PC-3 (cell line): Measurements from ENCODE around the gene MAN2B1. TPM values are rescaled to one million over a fixed set of nuclear protein-coding genes. Genes with fewer than 3 reads are reported as not detected.
"Not testable (repeated sequence)": the region's sequence is repeated elsewhere in the genome, so short reads cannot be mapped to it uniquely, and the experiment has no call there.

Experiments used
- ATAC-seq: fragments of 200-7000 bp; cut with Tn5 transposase; 2 replicates; pipeline ENCODE4 v1.9.1; 2020; ENCODE audit warnings: mild to moderate bottlenecking, moderate library complexity
- BruUV-seq: library from RNA; stranded (reverse); fragments of 400-500 nt; replicated peaks from 2 replicates; lab custom pipeline; 2021; lab: Mats Ljungman, UMichigan
- CTCF ChIA-PET: fragments of 300-600 bp; sonication (Branson Sonifier 250); formaldehyde crosslinking; loops from one replicate; lab custom pipeline; 2022; ENCODE audit warnings: antibody characterized with exemption; lab: Charles Lee
- POLR2A ChIA-PET: fragments of 300-600 bp; sonication (Branson Sonifier 250); formaldehyde crosslinking; loops from one replicate; lab custom pipeline; 2022; ENCODE audit warnings: antibody characterized with exemption; ENCODE audit not compliant: unreplicated experiment; lab: Charles Lee
- DNase-seq: peaks from one replicate; pipeline ENCODE4 v3.0.0-alpha.2; 2015
- H2AFZ ChIP-seq: fragments of 300-600 bp; sonication (generic); 2 replicates; pipeline ENCODE4 v1.6.0; 2016; ENCODE audit warnings: antibody characterized with exemption, low read length
- H3F3A ChIP-seq: fragments of 300-600 bp; sonication (generic); one replicate; pipeline ENCODE4 v1.6.0; 2017; ENCODE audit warnings: antibody characterized with exemption, low read length, control low read depth, mild to moderate bottlenecking; ENCODE audit not compliant: unreplicated experiment
- H3K27ac ChIP-seq: fragments of 300-600 bp; sonication (generic); 2 replicates; pipeline ENCODE4 v1.5.1; 2016; ENCODE audit warnings: mild to moderate bottlenecking, low read length
- H3K27me3 ChIP-seq: fragments of 300-600 bp; sonication (generic); 2 replicates; pipeline ENCODE4 v1.6.1; 2016; ENCODE audit warnings: low read length, mixed read lengths
- H3K36me3 ChIP-seq: fragments of 300-600 bp; sonication (generic); 2 replicates; pipeline ENCODE4 v1.6.1; 2016; ENCODE audit warnings: low read depth, mixed run types, low read length, mixed read lengths
- H3K4me1 ChIP-seq: fragments of 300-600 bp; sonication (generic); 2 replicates; pipeline ENCODE4 v1.5.1; 2016; ENCODE audit warnings: low read length; ENCODE audit not compliant: insufficient read depth
- H3K4me2 ChIP-seq: fragments of 300-600 bp; sonication (generic); 2 replicates; pipeline ENCODE4 v1.6.0; 2016; ENCODE audit warnings: low read length
- H3K4me3 ChIP-seq: fragments of 300-600 bp; sonication (generic); 2 replicates; pipeline ENCODE4 v1.5.1; 2016; ENCODE audit warnings: mild to moderate bottlenecking, low read length, mixed read lengths
- H3K79me2 ChIP-seq: fragments of 300-600 bp; sonication (generic); 2 replicates; pipeline ENCODE4 v1.6.1; 2017; ENCODE audit warnings: low read length, mixed read lengths
- H3K9ac ChIP-seq: fragments of 300-600 bp; sonication (generic); 2 replicates; pipeline ENCODE4 v1.6.0; 2016; ENCODE audit warnings: mild to moderate bottlenecking, low read length
- H3K9me2 ChIP-seq: fragments of 300-600 bp; sonication (generic); replicated peaks from 2 replicates; pipeline ENCODE4 v1.6.1; 2016; ENCODE audit warnings: mixed run types, low read length, mixed read lengths
- H3K9me3 ChIP-seq: fragments of 300-600 bp; sonication (generic); 2 replicates; pipeline ENCODE4 v1.6.1; 2016; ENCODE audit warnings: low read length, mixed read lengths
- H4K20me1 ChIP-seq: fragments of 300-600 bp; sonication (generic); 2 replicates; pipeline ENCODE4 v1.6.1; 2016; ENCODE audit warnings: low read length, mixed read lengths
- EZH2 ChIP-seq: fragments of 300-600 bp; sonication (generic); IDR thresholded peaks from one replicate; pipeline ENCODE4 v1.6.1; 2017; ENCODE audit warnings: antibody characterized with exemption, mild to moderate bottlenecking, low read length; ENCODE audit not compliant: unreplicated experiment
- EZH2phosphoT487 ChIP-seq: fragments of 300-600 bp; sonication (generic); IDR thresholded peaks from 2 replicates; pipeline ENCODE4 v1.6.1; 2018; ENCODE audit warnings: mild to moderate bottlenecking, antibody characterized with exemption, low read length, borderline replicate concordance
- intact Hi-C: fragments of 100-400 bp; cut with micrococcal nuclease; formaldehyde crosslinking; loops from 2 replicates; pipeline ENCODE4 v1.9.0; 2023
- total RNA-seq: library from RNA; depleted of rRNA; stranded (reverse); fragments of >200 nt; gene quantifications from 2 replicates; pipeline ENCODE4 v1.2.3, GENCODE V29; 2014
- TF ChIP-seq, protein P1 (sequence below): fragments of 300-600 bp; sonication (generic); conservative IDR thresholded peaks from 2 replicates; pipeline ENCODE4 v1.5.1; 2017; ENCODE audit warnings: antibody characterized with exemption, low read depth, mild to moderate bottlenecking, low read length

MAN2B1 gene
- total RNA-seq, 1 experiment from 2014 or later = 67.5 TPM

DNA sequence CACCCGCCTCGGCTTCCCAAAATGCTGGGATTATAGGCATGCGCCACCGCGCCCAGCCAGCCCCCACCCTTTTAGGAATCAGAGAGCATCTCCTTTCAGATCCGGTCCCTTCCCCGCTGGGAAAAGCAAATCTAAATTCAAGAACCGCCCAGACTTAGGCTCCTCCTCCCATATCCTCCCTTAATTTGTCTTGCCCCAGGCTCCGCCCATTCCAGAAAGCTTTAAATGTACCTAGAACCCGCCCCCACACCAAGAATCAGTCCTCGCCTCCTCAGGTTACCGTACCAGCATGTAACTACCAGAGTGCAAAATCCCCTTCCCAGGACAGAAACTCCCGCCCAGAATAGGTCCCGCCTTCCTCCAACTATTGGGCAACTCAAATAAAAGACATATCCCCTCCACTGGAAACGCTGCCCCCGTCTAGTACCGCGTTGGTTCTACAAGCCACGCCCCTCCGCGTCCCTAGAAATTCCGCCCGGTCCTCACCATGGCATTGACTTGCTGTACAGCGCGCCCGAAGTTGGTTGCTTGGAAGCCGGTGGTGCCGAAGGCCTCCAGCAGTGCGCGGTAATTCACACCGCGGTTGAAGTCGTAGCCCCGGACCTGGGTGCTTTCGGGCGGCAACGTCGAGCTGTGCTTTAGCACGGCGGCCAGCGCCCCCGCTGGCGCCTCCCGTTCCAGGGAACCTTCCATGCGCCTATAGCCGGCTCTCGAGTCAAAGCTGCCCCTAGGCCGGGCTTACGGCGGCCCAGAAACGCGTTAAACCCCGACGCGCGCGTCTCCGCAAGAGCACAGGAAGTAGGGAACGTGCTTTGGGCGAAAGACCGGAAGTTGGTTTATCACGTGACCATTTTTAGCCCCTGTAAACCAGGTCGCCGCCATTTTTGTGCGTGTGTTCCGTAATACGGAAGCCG lies 14.8 kb upstream of the MAN2B1 start, which contains the start of gene DHPS:
Gene DHPS, minus strand, starts transcription at position 807 of the 914 bp plus-strand sequence. Its CDS starts 114 bp downstream, at position 693.
- no peaks in the 10 kb centered on the region for H3K9me3 ChIP-seq
- H3K4me2 ChIP-seq = peak within 1 kb of the TSS; percentile 94
- peak within 1 kb of the TSS; percentile 90 for H2AFZ ChIP-seq
- H3K27ac ChIP-seq = peak within 1 kb of the TSS; percentile 96
- peak within 1 kb of the TSS; percentile 95 for H3K9ac ChIP-seq
- TSS peak; percentile 86 for BruUV-seq
- H3K79me2 ChIP-seq = peaks cover 14% of the 10 kb centered on the region
- DNase-seq (peak; percentile 99), ATAC-seq (peak; percentile 84)
- no peaks in the 10 kb centered on the region for H4K20me1 ChIP-seq
- ChIA-PET POLR2A (interaction anchor here (0.6 to 0.8 kb wide), 3 partner anchors 13 to 65 kb away, joined by 4 to 6 read pairs (median 5); no protein-coding TSS in a partner anchor), CTCF (no interaction called here)
- TF ChIP-seq EZH2 = no peak
- TF ChIP-seq, protein P1, sequence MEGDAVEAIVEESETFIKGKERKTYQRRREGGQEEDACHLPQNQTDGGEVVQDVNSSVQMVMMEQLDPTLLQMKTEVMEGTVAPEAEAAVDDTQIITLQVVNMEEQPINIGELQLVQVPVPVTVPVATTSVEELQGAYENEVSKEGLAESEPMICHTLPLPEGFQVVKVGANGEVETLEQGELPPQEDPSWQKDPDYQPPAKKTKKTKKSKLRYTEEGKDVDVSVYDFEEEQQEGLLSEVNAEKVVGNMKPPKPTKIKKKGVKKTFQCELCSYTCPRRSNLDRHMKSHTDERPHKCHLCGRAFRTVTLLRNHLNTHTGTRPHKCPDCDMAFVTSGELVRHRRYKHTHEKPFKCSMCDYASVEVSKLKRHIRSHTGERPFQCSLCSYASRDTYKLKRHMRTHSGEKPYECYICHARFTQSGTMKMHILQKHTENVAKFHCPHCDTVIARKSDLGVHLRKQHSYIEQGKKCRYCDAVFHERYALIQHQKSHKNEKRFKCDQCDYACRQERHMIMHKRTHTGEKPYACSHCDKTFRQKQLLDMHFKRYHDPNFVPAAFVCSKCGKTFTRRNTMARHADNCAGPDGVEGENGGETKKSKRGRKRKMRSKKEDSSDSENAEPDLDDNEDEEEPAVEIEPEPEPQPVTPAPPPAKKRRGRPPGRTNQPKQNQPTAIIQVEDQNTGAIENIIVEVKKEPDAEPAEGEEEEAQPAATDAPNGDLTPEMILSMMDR = no peak
- no peak for TF ChIP-seq EZH2phosphoT487
- H3K27me3 ChIP-seq = no peaks in the 10 kb centered on the region
- intact Hi-C loops = loop anchor here (1.0 kb wide), 1 partner anchor 56 kb away; the partner anchor contains the start of gene GET3
- no peaks in the 10 kb centered on the region for H3K9me2 ChIP-seq
- H3K4me1 ChIP-seq = no peaks in the 10 kb centered on the region
- H3K4me3 ChIP-seq = peak within 1 kb of the TSS; percentile 80
- H3K36me3 ChIP-seq = peaks cover 25% of the 10 kb centered on the region
- H3F3A ChIP-seq = no peaks in the 10 kb centered on the region

DNA sequence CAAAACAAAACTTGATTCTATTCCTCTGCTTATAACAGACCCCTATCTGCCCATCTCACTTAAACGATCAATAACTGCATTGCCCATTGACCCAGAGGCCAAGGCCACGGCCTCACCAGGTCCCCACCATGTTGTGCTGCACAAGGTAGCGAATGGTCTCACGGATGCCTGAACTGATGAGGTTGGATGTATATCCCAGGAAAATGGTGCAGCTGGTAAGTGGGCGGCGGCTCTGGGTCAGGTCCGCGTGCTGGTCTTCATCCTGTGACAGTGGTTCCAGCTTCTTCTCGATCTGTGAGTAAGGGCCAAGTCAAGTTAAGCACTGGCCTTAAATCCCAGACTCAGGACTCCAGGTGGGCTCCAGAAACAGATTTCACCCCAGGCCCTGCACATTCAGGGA lies 13.5 kb upstream of the MAN2B1 start:
- BruUV-seq = no TSS peak
- TF ChIP-seq, protein P1 = no peak
- no peak for TF ChIP-seq EZH2phosphoT487
- no peak for TF ChIP-seq EZH2
- ChIA-PET CTCF (no interaction called here), POLR2A (no interaction called here)
- H3K36me3 ChIP-seq = peaks cover 34% of the 10 kb centered on the region
- no peak overlapping the region for H3K9ac ChIP-seq
- H3K9me2 ChIP-seq = no peaks in the 10 kb centered on the region
- H3K79me2 ChIP-seq = peaks cover 20% of the 10 kb centered on the region
- DNase-seq (no peak), ATAC-seq (no peak)
- no peaks in the 10 kb centered on the region for H3F3A ChIP-seq
- no peaks in the 10 kb centered on the region for H3K9me3 ChIP-seq
- H3K27ac ChIP-seq = no peak overlapping the region
- peak overlapping the region; percentile 64 for H3K4me2 ChIP-seq
- H2AFZ ChIP-seq = no peak overlapping the region
- intact Hi-C loops = no loop called here
- H3K4me3 ChIP-seq = no peak overlapping the region
- H3K4me1 ChIP-seq = no peaks in the 10 kb centered on the region
- no peaks in the 10 kb centered on the region for H3K27me3 ChIP-seq
- H4K20me1 ChIP-seq = peaks cover 6% of the 10 kb centered on the region; the same call in 1 of the 2 replicates

DNA sequence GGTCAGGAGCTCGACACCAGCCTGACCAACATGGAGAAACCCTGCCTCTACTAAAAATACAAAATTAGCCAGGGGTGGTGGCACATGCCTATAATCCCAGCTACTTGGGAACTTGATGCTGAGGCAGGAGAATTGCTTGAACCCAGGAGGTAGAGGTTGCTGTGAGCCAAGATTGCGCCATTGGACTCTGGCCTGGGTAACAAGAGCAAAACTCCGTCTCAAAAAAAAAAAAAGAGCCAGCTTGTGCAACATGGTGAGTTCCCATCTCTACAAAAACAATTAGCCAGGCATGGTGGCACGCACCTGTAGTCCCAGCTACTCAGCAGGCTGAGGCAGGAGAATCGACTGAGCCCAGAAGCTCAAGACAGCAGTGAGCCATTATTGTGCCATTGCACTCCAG lies 11.5 kb upstream of the MAN2B1 start:
- H3F3A ChIP-seq, DNase-seq, CTCF ChIA-PET, intact Hi-C loops, ATAC-seq, H3K9me3 ChIP-seq, BruUV-seq, H3K4me2 ChIP-seq, H3K4me1 ChIP-seq, H4K20me1 ChIP-seq, H3K27ac ChIP-seq, H3K4me3 ChIP-seq, H3K27me3 ChIP-seq, H3K9ac ChIP-seq, H2AFZ ChIP-seq, H3K9me2 ChIP-seq: not testable (repeated sequence)
- POLR2A ChIA-PET = interaction anchor here (0.5 kb wide), 1 partner anchor 68 kb away, joined by 3 read pairs; the partner anchor contains the start of genes ZNF490 and ZNF791
- Histone ChIP-seq H3K36me3 (peaks cover 44% of the 10 kb centered on the region), H3K79me2 (peaks cover 25% of the 10 kb centered on the region)
